Astrocyte (in vitro differentiated cells and primary cell): Measurements from ENCODE around the gene COL18A1.

Experiments used
- CTCF ChIP-seq: IDR thresholded peaks from 2 replicates; pipeline ENCODE4 v1.5.1; 2011; ENCODE audit warnings: low read depth, mild to moderate bottlenecking, inconsistent platforms, low read length, moderate library complexity; ENCODE audit not compliant: insufficient read depth
- EZH2 ChIP-seq: IDR thresholded peaks from 2 replicates; pipeline ENCODE4 v1.6.1; 2012; ENCODE audit warnings: mild to moderate bottlenecking, low read length, inconsistent platforms; ENCODE audit not compliant: insufficient read depth

- TF ChIP-seq CTCF, result no peak
- no peak for TF ChIP-seq EZH2
Observed at GRCh38 chr21:45549626-45550463, 144.9 kb downstream of the COL18A1 start.
